ENCODE results near the gene OGDH. TPM values are rescaled to one million over a fixed set of nuclear protein-coding genes. Genes with fewer than 3 reads are reported as not detected.
"Not testable (repeated sequence)": the region's sequence is repeated elsewhere in the genome, so short reads cannot be mapped to it uniquely, and the experiment has no call there.

OGDH gene
- total RNA-seq, 2 donors from 2014 or later, result 36.1 to 46.1 TPM

- Histone ChIP-seq H3K27me3 (no peaks in the 10 kb centered on the region), H3K27ac (no peak overlapping the region), H3K36me3 (replicated peaks in 1 of 2; ENCODE audit: insufficient read depth in 1 of 2, low read depth in 2 of 2) (peaks cover under 1 to 3% of the 10 kb centered on the region in 2 donors), H3K4me3 (no peak overlapping the region), H3K9me3 (no peaks in the 10 kb centered on the region), H3K4me1 (peaks cover 7% of the 10 kb centered on the region)
- WGBS, 2 donors, result 62 to 65% methylated on average over 5 to 7 of the region's 7 CpGs
- no peak for TF ChIP-seq CTCF (IDR thresholded peaks at IDR 0.05)
- no peak for TF ChIP-seq POLR2A (IDR thresholded peaks at IDR 0.05)
- ATAC-seq (no peak), DNase-seq (peak in 2 of 4 donors; percentile 22 to 36)
- intact Hi-C loops (cut with DNase I), result loop anchor here (10.0 kb wide), 1 partner anchor 327 kb away; no protein-coding TSS in a partner anchor
Observed at GRCh38 chr7:44561962-44562621, 44.3 kb upstream of the OGDH start.

GRCh38 chr7:44562622-44562962 lies 43.8 kb upstream of the OGDH start:
- H3K27ac ChIP-seq; ATAC-seq; H3K9me3 ChIP-seq; H3K36me3 ChIP-seq (replicated peaks in 1 of 2; ENCODE audit: insufficient read depth in 1 of 2, low read depth in 2 of 2); DNase-seq; H3K4me1 ChIP-seq; H3K27me3 ChIP-seq; H3K4me3 ChIP-seq: not testable (repeated sequence)
- 90 to 98% methylated on average over 5 to 8 of the region's 8 CpGs for whole genome bisulfite sequencing, 2 donors
- intact Hi-C loops (cut with DNase I), result loop anchor here (10.0 kb wide), 1 partner anchor 328 kb away; no protein-coding TSS in a partner anchor

DNA sequence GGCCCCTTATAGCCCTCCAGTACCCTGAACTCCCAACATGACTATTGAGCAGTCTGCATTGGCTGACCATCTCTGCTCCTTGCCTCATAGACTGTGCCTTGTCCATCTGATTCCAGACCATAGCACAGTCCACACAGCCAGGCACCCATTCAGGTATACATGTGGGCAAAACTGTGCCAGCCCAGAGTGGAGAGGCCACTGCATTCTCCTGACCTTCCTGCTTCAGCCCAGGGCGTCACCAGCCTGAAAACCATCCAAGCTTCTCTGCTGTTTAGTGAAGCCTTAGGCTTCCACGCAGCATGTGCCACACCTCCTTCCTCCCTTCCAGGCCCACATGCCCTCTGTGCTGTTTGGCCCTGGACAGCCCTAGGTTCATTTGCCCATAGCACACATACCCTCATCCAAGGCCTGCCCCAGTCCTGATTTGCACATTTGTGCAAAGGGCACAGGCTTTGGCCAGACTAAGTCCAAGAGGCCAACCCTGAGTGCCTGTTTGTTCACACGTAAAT lies 43.2 kb upstream of the OGDH start:
- Histone ChIP-seq H3K36me3 (replicated peaks in 1 of 2; ENCODE audit: insufficient read depth in 1 of 2, low read depth in 2 of 2) (peaks cover 12% of the 10 kb centered on the region in 2 donors), H3K4me3 (no peak overlapping the region), H3K4me1 (peaks cover 7% of the 10 kb centered on the region), H3K27me3 (no peaks in the 10 kb centered on the region), H3K27ac (no peak overlapping the region), H3K9me3 (no peaks in the 10 kb centered on the region)
- ATAC-seq (no peak), DNase-seq (no peak)
- 84 to 100% methylated on average over 3 of the region's 3 CpGs for WGBS, 2 donors
- intact Hi-C loops (cut with DNase I), result loop anchor here (10.0 kb wide), 1 partner anchor 328 kb away; no protein-coding TSS in a partner anchor
- TF ChIP-seq POLR2A (IDR thresholded peaks at IDR 0.05), result no peak
- no peak for TF ChIP-seq CTCF (IDR thresholded peaks at IDR 0.05)

GRCh38 chr7:44564606-44565005 lies 41.8 kb upstream of the OGDH start:
- ATAC-seq (no peak), DNase-seq (no peak)
- Histone ChIP-seq H3K36me3 (replicated peaks in 1 of 2; ENCODE audit: insufficient read depth in 1 of 2, low read depth in 2 of 2) (peaks cover 17 to 26% of the 10 kb centered on the region in 2 donors), H3K4me1 (peaks cover 7% of the 10 kb centered on the region), H3K4me3 (no peak overlapping the region), H3K27me3 (no peaks in the 10 kb centered on the region), H3K9me3 (no peaks in the 10 kb centered on the region), H3K27ac (no peak overlapping the region)
- intact Hi-C loops (cut with DNase I), result loop anchor here (10.0 kb wide), 1 partner anchor 330 kb away; no protein-coding TSS in a partner anchor
- TF ChIP-seq POLR2A (IDR thresholded peaks at IDR 0.05) (no peak), CTCF (IDR thresholded peaks at IDR 0.05) (no peak)
- whole genome bisulfite sequencing, 2 donors, result 85 to 88% methylated on average over 2 of the region's 2 CpGs

- Histone ChIP-seq H3K27ac (no peak overlapping the region), H3K4me3 (no peak overlapping the region), H3K27me3 (no peaks in the 10 kb centered on the region), H3K4me1 (peaks cover 7% of the 10 kb centered on the region), H3K36me3 (replicated peaks in 1 of 2; ENCODE audit: insufficient read depth in 1 of 2, low read depth in 2 of 2) (peaks cover 17 to 32% of the 10 kb centered on the region in 2 donors), H3K9me3 (no peaks in the 10 kb centered on the region)
- intact Hi-C loops (cut with DNase I), result loop anchor here (10.0 kb wide), 1 partner anchor 330 kb away; no protein-coding TSS in a partner anchor
- no peak for TF ChIP-seq POLR2A (IDR thresholded peaks at IDR 0.05)
- peak; percentile 91 to 97 (median 92) for TF ChIP-seq CTCF (IDR thresholded peaks at IDR 0.05)
- DNase-seq (peak; percentile 70 to 78 (median 74)), ATAC-seq (peak; percentile 86)
- WGBS, 2 donors, result 57 to 87% methylated on average over 9 to 13 of the region's 13 CpGs
Observed at GRCh38 chr7:44565097-44565794, 41.2 kb upstream of the OGDH start.
